SK-N-SH (cell line): ENCODE measurements around the gene PBX2. TPM values are rescaled to one million over a fixed set of nuclear protein-coding genes. Genes with fewer than 3 reads are reported as not detected.
"Not testable (repeated sequence)": the region's sequence is repeated elsewhere in the genome, so short reads cannot be mapped to it uniquely, and the experiment has no call there.

Experiments
- CTCF ChIA-PET: fragments of 300-600, 350-600 bp; formaldehyde crosslinking; extraction: SDS; loops from one replicate; lab custom pipeline; 2021; lab: Yijun Ruan, JAX
- POLR2A ChIA-PET: fragments of 350-600 bp; sonication (Branson Sonifier 250); formaldehyde crosslinking; extraction: SDS; loops from one replicate; lab custom pipeline; 2020; ENCODE audit warnings: antibody characterized with exemption, inconsistent platforms; lab: Yijun Ruan, JAX
- DNase-seq: peaks from one replicate; pipeline ENCODE4 v3.0.0; 2012
- H2AFZ ChIP-seq: fragments of 200-600 bp; sonication (generic); 2 replicates; pipeline ENCODE4 v1.8.1; 2016; ENCODE audit warnings: antibody characterized with exemption, mild to moderate bottlenecking, low read depth
- H3F3A ChIP-seq: fragments of 200-600 bp; sonication (generic); replicated peaks from 2 replicates; pipeline ENCODE3; 2016; ENCODE audit warnings: antibody characterized with exemption, mild to moderate bottlenecking; ENCODE audit not compliant: insufficient read depth
- H3K27ac ChIP-seq, 2 experiments: fragments of 200-500 bp in 1 of 2; fragments of 200-600 bp in 1 of 2; sonication (Bioruptor generic) in 1 of 2; sonication (generic), shearing (Covaris generic) in 1 of 2; 2 replicates each; pipeline versions ENCODE4 v1.5.1 to v1.6.1; 2014 to 2016; ENCODE audit warnings: low read depth in 2 of 2, inconsistent platforms in 1 of 2, low read length in 1 of 2, mild to moderate bottlenecking in 1 of 2, mixed read lengths in 1 of 2
- H3K27me3 ChIP-seq: fragments of 200-600 bp; sonication (generic), shearing (Covaris generic); 2 replicates; pipeline ENCODE4 v1.6.1; 2016; ENCODE audit warnings: mixed run types; ENCODE audit not compliant: insufficient read depth
- H3K36me3 ChIP-seq, 2 experiments: fragments of 200-500 bp in 1 of 2; fragments of 200-600 bp in 1 of 2; sonication (Bioruptor generic) in 1 of 2; sonication (generic) in 1 of 2; replicated peaks in 1 of 2; 2 replicates each; pipeline versions ENCODE3 to v1.5.1; 2014 to 2016; ENCODE audit warnings: low read length in 1 of 2, mild to moderate bottlenecking in 1 of 2; ENCODE audit not compliant: insufficient read depth in 2 of 2, control insufficient read depth in 1 of 2
- H3K4me1 ChIP-seq, 2 experiments: fragments of 200-500 bp in 1 of 2; fragments of 200-600 bp in 1 of 2; sonication (Bioruptor generic) in 1 of 2; sonication (generic), shearing (Covaris generic) in 1 of 2; 2 replicates each; pipeline versions ENCODE4 v1.5.1 to v1.6.1; 2014 to 2016; ENCODE audit warnings: low read depth in 1 of 2, low read length in 1 of 2, mixed run types in 1 of 2; ENCODE audit not compliant: insufficient read depth in 2 of 2, control insufficient read depth in 1 of 2
- H3K4me2 ChIP-seq: fragments of 200-600 bp; sonication (generic), shearing (Covaris generic); 2 replicates; pipeline ENCODE4 v1.6.1; 2017; ENCODE audit warnings: mixed run types
- H3K4me3 ChIP-seq, 2 experiments: fragments of 200-500 bp in 1 of 2; fragments of 200-600 bp in 1 of 2; sonication (Bioruptor generic) in 1 of 2; sonication (generic), shearing (Covaris generic) in 1 of 2; 2 replicates each; pipeline versions ENCODE4 v1.5.1 to v1.8.1; 2014 to 2016; ENCODE audit warnings: low read depth in 2 of 2, inconsistent platforms in 1 of 2, low read length in 1 of 2, mild to moderate bottlenecking in 1 of 2, mixed read lengths in 1 of 2, moderate library complexity in 1 of 2
- H3K79me2 ChIP-seq: fragments of 200-600 bp; sonication (generic); 2 replicates; pipeline ENCODE4 v1.8.1; 2017; ENCODE audit warnings: mild to moderate bottlenecking; ENCODE audit not compliant: insufficient read depth
- H3K9ac ChIP-seq: fragments of 200-600 bp; sonication (generic); 2 replicates; pipeline ENCODE4 v1.6.1; 2017; ENCODE audit warnings: mixed run types
- H3K9me2 ChIP-seq: fragments of 200-600 bp; sonication (generic); 2 replicates; pipeline ENCODE4 v1.6.1; 2017; ENCODE audit warnings: mixed run types
- H3K9me3 ChIP-seq: fragments of 200-600 bp; sonication (generic); 2 replicates; pipeline ENCODE4 v1.6.1; 2017; ENCODE audit warnings: mixed run types, mild to moderate bottlenecking, moderate library complexity
- H4K20me1 ChIP-seq: fragments of 200-600 bp; sonication (generic); 2 replicates; pipeline ENCODE4 v1.6.1; 2017; ENCODE audit warnings: mild to moderate bottlenecking, mixed run types; ENCODE audit not compliant: insufficient read depth
- FOXJ3 ChIP-seq: sonication (generic); formaldehyde crosslinking; IDR thresholded peaks from 2 replicates; pipeline ENCODE4 v1.5.1; 2020; ENCODE audit warnings: mild to moderate bottlenecking, missing genetic modification reagents
- MAX ChIP-seq: IDR thresholded peaks from 2 replicates; pipeline ENCODE4 v1.4.0; 2012; ENCODE audit warnings: low read depth
- NFIC ChIP-seq: IDR thresholded peaks from 2 replicates; pipeline ENCODE4 v1.4.0; 2012; ENCODE audit warnings: borderline replicate concordance
- NRF1 ChIP-seq: IDR thresholded peaks from 2 replicates; pipeline ENCODE4 v1.6.1; 2012; ENCODE audit warnings: low read depth, mild to moderate bottlenecking, low read length
- PBX3 ChIP-seq: IDR thresholded peaks from 2 replicates; pipeline ENCODE4; 2012
- RXRA ChIP-seq: IDR thresholded peaks from 2 replicates; pipeline ENCODE4 v1.4.0; 2012; ENCODE audit warnings: low read depth, mild to moderate bottlenecking, borderline replicate concordance
- SIN3A ChIP-seq: IDR thresholded peaks from 2 replicates; pipeline ENCODE4 v1.6.1; 2012; ENCODE audit warnings: low read depth, mild to moderate bottlenecking, low read length, moderate library complexity, borderline replicate concordance
- USF2 ChIP-seq: fragments of 150-350 bp; IDR thresholded peaks from 2 replicates; pipeline ENCODE4 v1.6.1; 2017; ENCODE audit warnings: antibody characterized with exemption, low read length, low read depth, borderline replicate concordance
- YY1 ChIP-seq: IDR thresholded peaks from 2 replicates; pipeline ENCODE4 v1.4.0; 2012; ENCODE audit warnings: low read depth, mild to moderate bottlenecking
- WGBS: methylation state at CpG from one replicate; pipeline ENCODE4 v1.1.6; 2017; ENCODE audit warnings: low lambda C conversion rate; 5-methylcytosine and 5-hydroxymethylcytosine counted together
- polyA plus RNA-seq, 3 experiments: library from polyadenylated mRNA; depleted of rRNA; stranded (reverse); fragments of >200 nt; gene quantifications; 2 replicates each; pipeline ENCODE4 v1.2.3, GENCODE V29; 2012

The PBX2 gene
- polyA plus RNA-seq, 1 of the 3 experiments (the other 2 are of a cell fraction): 74.5 TPM

DNA sequence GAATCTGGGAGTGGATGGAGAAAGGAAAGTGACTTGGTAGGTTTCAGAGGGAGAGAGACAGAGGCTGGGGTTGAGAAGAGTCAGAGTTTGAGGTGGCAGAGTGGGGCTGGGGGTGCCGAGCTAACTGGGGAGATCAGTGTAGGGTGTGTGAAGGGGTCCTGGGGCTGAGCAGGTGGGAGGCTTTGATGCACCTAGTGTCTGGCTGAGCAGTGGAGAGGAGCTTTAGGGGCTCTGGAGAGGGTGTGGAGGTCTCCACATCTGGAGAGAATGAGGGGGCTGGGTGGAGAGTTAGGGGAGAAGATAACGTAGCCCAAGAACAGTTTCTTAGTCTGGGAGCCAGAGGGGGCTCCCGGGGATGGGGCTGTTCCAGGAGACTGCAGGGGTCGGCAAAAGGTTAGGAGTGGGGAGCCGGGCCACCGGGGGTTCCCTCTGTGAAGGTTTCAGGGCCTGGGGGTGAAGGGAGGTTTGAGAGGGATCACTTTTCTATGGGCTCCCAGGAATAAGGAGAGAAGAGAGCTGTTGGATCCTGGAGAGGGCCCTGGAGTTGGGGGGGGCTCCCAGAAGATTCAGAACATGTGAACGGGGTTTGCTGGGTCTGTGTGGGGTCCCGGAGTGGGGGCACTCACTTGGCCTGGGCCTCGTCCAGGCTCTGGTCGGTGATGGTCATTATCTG, 797 bp downstream of the PBX2 start:
- no peaks in the 10 kb centered on the region for H3K27me3 ChIP-seq
- DNase-seq: no peak
- H3K4me1 ChIP-seq: peaks cover 0 to 20% of the 10 kb centered on the region in 2 experiments; a peak in 1 of 4 replicates
- H3F3A ChIP-seq: peaks cover 25% of the 10 kb centered on the region
- H3K79me2 ChIP-seq: peaks cover 21% of the 10 kb centered on the region
- TF ChIP-seq YY1: no peak
- no peak for TF ChIP-seq NRF1
- peak overlapping the region; percentile 92 for H3K4me2 ChIP-seq
- ChIA-PET POLR2A (interaction anchor here (3.1 kb wide), 1 partner anchor 11 kb away, joined by 22 read pairs; the partner anchor contains the start of gene RNF5), CTCF (interaction anchor here (0.6 to 1.9 kb wide), 3 partner anchors 8 to 291 kb away, joined by 3 to 6 read pairs (median 3); partner anchors contain the start of gene EHMT2)
- peaks cover 8 to 18% of the 10 kb centered on the region in 2 experiments for H3K36me3 ChIP-seq
- WGBS: 4% methylated on average over 8 of the region's 10 CpGs
- H3K9me2 ChIP-seq: no peaks in the 10 kb centered on the region
- peak overlapping the region; percentile 60 to 81 for H3K4me3 ChIP-seq
- no peaks in the 10 kb centered on the region for H3K9me3 ChIP-seq
- H3K27ac ChIP-seq: peak overlapping the region; percentile 77 to 81
- no peaks in the 10 kb centered on the region for H4K20me1 ChIP-seq
- H3K9ac ChIP-seq: peak overlapping the region; percentile 78
- H2AFZ ChIP-seq: no peak overlapping the region

GRCh38 chr6:32188381-32189068, 1.5 kb downstream of the PBX2 start:
- Histone ChIP-seq H3K27me3 (no peaks in the 10 kb centered on the region), H4K20me1 (no peaks in the 10 kb centered on the region), H3K4me2 (peak overlapping the region; percentile 92), H3K36me3 (peaks cover 8 to 21% of the 10 kb centered on the region in 2 experiments), H2AFZ (no peak overlapping the region), H3K27ac (peak overlapping the region in 1 of 2 experiments; percentile 81; a peak in 2 of 4 replicates), H3K4me3 (peak overlapping the region; percentile 60 to 81), H3K9me3 (no peaks in the 10 kb centered on the region), H3F3A (peaks cover 23% of the 10 kb centered on the region), H3K9ac (peak overlapping the region; percentile 78), H3K9me2 (no peaks in the 10 kb centered on the region), H3K4me1 (peaks cover 0 to 20% of the 10 kb centered on the region in 2 experiments; a peak in 1 of 4 replicates), H3K79me2 (peaks cover 21% of the 10 kb centered on the region)
- POLR2A ChIA-PET: interaction anchor here (3.1 kb wide), 1 partner anchor 11 kb away, joined by 22 read pairs; the partner anchor contains the start of gene RNF5
- 65% methylated on average over 11 of the region's 13 CpGs for WGBS
- CTCF ChIA-PET: interaction anchor here (1.2 to 1.9 kb wide), 2 partner anchors 9 to 291 kb away, joined by 3 to 6 read pairs; partner anchors contain the start of gene EHMT2
- no peak for DNase-seq
- TF ChIP-seq MAX (no peak), FOXJ3 (CRISPR knock-in tag) (no peak), USF2 (no peak), NFIC (no peak), PBX3 (no peak), RXRA (no peak), SIN3A (no peak)

GRCh38 chr6:32187725-32188380, 2.1 kb downstream of the PBX2 start:
- DNase-seq, H2AFZ ChIP-seq, H3K27ac ChIP-seq, H3K9me2 ChIP-seq, H4K20me1 ChIP-seq, H3K9ac ChIP-seq, H3K9me3 ChIP-seq, H3K27me3 ChIP-seq, POLR2A ChIA-PET: not testable (repeated sequence)
- Histone ChIP-seq H3F3A (peaks cover 20% of the 10 kb centered on the region), H3K4me3 (peak overlapping the region in 1 of 2 experiments; percentile 81; a peak in 1 of 4 replicates), H3K4me1 (peaks cover 0 to 20% of the 10 kb centered on the region in 2 experiments; a peak in 1 of 4 replicates), H3K79me2 (peaks cover 21% of the 10 kb centered on the region), H3K4me2 (peak overlapping the region; percentile 92), H3K36me3 (peaks cover 8 to 26% of the 10 kb centered on the region in 2 experiments)
- CTCF ChIA-PET: interaction anchor here (1.2 to 1.9 kb wide), 2 partner anchors 10 to 69 kb away, joined by 3 to 6 read pairs; no protein-coding TSS in a partner anchor
- 99% methylated on average over 9 of the region's 18 CpGs for WGBS
